Dermis blood vessel endothelial cell (primary cell): ENCODE results near the gene DCAF10. TPM values are rescaled to one million over a fixed set of nuclear protein-coding genes. Genes with fewer than 3 reads are reported as not detected.
"Not testable (repeated sequence)": the region's sequence is repeated elsewhere in the genome, so short reads cannot be mapped to it uniquely, and the experiment has no call there.

Experiments used
- DNase-seq: peaks from one replicate; pipeline ENCODE4 v3.0.0; 2010
- total RNA-seq: library from RNA; depleted of rRNA; stranded (reverse); fragments of >200 nt; gene quantifications from 2 replicates; pipeline ENCODE4 v1.2.3, GENCODE V29; 2014

The DCAF10 gene
- total RNA-seq, 1 donor from 2014 or later, result 22.8 TPM

DNA sequence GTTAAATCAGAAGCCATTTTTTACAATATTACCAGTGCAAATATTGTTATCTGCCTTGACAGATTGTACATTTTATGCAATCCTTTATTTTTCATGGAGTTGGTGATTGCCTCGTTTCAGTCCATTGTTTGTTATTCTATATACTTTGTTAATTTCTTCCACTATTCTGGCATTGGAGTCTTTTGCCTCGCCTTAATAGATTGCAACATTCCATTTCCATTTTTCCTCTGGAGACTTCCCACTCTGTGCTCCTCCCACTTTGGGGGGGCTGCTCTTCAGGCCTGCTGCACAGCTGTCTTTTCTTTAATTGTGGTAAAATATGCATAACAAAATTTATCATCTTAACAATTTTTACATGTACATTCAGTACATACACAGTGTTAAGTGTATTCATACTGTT is 4.4 kb upstream of the DCAF10 start:
- no peak for DNase-seq

DNA sequence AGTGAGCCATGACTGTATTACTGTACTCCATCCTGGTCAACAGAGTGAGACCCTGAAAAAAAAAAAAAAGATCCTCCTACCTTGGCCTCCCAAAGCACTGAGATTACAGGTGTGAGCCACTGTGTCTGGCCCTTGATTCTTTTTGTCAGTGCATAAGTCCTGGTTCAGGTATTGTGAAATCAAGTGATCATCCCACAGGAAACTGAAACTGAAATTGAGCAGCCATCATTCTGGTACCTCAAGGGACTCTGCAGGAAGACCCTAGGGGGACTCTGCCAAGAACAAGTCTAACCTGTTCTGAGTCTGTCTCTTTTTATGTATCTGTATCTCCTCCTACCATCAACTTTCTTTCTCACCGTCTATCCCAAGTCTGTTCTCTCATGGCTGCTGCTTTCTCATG is 1.9 kb upstream of the DCAF10 start:
- no peak for DNase-seq

DNA sequence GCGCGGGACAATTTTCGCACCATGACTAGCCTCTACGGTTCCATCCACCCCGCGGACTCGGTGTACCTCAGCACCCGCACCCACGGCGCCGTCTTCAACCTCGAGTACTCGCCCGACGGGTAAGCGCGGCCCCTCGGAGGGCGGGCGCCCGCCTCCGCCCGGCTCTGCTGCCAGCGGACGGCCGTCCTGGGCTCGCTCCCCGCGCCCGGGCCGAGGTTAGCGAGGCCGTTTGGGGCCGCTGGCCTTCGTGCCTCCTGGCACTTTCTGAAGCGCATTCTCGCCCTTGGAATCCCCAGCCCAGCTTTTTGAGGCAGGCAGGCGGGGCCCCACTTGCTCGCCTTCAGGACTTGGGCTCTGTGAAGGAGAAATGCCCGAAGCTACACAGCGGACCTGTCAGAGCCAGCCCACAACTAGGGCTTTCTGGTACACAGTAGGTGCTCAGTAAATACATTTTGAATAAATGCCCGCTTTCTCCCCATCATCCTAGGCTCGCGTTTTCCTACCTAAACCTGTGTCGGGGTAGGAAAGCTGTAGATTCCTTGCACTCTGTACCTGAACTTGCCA is 772 bp downstream of the DCAF10 start:
- peak; percentile 47 for DNase-seq

DNA sequence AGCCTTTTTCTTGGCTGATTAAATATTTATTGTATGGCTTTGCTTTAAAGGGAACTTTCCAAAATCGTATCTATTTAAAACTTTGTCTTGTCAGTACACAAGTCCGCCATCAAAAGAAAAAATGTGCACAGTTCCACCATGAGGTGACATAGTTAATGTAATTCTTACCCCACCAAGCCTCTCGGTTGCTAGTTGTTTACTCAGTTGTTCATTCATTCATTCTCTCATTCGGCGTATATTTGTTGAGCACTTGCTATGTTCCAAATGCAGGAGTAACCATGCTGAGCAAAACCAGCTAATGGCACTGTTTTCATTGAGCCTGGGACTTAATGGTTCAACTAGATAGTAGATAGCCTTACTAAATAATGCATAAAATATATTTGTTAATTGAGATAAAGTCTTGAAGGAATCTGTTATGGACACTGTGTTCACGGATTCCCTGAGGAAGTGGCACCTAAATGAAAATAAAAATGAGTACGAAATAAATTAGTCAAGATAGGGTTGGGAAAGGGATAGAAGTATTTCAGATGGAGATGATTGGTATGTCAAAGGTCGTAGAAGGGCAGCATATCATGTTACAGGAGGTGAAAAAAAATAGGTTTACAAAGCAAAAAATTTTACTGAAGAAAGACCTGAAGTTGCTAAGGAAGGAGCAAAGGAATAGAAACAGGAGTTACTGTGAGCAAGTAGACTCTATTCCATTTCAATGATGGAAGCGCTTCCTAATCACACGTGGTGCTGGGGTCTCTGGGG is 1.5 kb downstream of the DCAF10 start:
- DNase-seq, result peak; percentile 7

DNA sequence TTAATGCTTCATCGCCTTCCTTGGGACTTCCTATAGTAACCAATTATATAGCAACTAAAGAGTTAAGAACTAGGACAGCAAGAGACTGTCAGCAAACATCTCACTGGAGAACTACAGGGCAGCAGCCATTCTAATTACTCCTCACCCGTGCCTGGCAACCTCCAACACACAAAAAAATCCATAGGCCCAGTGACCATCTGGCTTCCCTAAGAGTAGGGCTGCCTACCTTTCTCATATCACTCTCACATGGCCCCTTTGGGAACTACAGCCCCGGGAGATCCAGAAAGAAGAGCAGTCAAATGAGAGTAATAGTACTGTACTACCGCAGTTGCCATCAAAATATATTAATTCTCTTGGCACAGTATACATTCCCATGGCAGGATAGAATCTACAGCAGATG is 5.7 kb downstream of the DCAF10 start:
- no peak for DNase-seq

- not testable (repeated sequence) for DNase-seq
These were observed 9.1 kb downstream of the DCAF10 start for GRCh38 chr9:37809676-37810075.

- DNase-seq, result no peak
These were observed 11.4 kb downstream of the DCAF10 start for GRCh38 chr9:37811906-37812476.

GRCh38 chr9:37812773-37813379 is 12.3 kb downstream of the DCAF10 start:
- DNase-seq, result no peak

DNA sequence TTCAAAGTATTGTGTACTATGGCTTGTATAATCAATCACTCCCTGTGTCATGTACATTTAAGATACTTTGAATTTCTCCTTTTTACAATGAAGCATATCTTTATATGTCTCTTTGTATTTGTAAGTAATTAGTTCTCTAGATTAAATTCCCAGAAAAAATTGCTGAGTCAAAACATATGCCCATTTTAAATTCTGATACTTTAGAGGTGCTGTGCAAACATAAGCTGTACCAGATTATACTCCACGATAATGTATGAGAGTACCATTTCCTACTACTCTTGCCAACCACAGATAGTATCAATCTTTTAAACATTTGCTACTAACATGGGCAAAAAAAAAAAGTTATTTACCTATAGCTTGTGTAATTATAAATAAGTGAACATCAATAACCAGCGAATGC is 18.3 kb downstream of the DCAF10 start:
- no peak for DNase-seq

DNA sequence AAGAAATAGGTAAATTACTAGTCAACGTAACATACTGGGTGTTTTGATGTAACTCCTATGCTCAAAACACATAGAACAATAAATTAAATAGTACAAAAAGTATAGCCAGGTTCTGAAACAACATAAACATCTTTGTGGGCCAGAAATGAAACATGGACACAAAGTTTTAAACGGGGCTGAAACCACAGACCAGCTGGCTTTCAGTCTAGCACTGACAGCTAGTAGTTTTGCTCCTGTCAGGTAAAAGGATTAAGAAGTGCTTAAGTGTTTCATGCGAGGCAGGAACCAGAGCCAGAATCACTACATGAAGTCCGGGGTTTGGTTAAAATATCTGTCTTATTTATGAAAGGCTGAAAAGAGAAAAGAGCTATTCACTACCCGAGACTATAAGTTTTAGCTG is 19.5 kb downstream of the DCAF10 start:
- DNase-seq, result no peak

DNA sequence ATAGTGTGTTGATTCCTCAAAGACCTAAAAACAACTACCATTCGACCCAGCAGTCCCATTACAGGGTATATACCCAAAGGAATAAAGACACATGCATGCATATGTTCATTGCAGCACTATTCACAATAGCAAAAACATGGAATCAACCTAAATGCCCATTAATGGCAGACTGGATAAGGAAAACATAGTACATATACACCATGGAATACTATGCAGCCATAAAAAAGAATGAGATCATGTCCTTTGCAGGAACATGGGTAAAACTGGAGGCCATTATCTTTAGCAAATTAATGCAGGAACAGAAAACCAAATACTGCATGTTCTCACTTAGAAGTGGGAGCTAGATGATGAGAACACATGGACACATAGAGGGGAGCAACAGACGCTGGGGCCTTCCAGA is 24.6 kb downstream of the DCAF10 start:
- not testable (repeated sequence) for DNase-seq

- DNase-seq, result no peak
These were observed 27.0 kb downstream of the DCAF10 start for GRCh38 chr9:37827483-37828165.

DNA sequence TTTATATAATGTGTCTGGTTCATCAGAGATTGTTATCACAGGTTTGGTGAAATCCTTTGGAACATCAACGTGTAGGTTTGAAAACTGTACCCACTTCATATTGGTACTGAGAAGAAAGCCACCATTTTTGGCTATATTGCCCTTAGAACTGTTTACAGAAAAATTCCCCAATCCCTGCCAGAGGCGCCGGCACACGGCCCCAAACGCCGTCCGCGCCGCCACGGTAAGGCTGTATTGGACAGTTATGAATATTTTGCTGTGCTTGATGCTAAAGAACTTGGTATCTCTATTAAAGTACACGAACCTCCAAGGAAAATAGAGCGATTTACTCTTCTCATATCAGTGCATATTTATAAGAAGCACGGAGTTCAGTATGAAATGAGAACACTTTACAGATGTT is 35.2 kb downstream of the DCAF10 start:
- DNase-seq, result no peak

DNA sequence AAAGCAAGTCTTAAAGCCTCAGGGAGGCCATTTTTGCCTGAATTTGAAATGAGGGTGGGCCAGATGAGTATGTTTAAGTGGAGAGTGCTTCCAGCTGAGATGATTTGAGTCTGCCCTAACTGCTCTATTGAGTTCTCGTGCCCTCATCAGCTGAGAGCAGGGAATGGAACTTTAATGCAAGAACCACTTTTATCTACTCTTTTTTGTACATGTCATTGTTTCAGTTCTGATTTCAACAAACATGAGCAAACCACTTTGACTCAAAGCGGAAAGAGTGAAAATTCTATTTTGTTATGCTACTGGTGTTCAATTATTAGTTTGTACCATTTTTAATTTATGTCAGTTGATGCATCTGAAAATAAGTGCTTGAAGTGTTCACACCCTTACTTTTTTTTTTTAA is 35.8 kb downstream of the DCAF10 start:
- no peak for DNase-seq

DNA sequence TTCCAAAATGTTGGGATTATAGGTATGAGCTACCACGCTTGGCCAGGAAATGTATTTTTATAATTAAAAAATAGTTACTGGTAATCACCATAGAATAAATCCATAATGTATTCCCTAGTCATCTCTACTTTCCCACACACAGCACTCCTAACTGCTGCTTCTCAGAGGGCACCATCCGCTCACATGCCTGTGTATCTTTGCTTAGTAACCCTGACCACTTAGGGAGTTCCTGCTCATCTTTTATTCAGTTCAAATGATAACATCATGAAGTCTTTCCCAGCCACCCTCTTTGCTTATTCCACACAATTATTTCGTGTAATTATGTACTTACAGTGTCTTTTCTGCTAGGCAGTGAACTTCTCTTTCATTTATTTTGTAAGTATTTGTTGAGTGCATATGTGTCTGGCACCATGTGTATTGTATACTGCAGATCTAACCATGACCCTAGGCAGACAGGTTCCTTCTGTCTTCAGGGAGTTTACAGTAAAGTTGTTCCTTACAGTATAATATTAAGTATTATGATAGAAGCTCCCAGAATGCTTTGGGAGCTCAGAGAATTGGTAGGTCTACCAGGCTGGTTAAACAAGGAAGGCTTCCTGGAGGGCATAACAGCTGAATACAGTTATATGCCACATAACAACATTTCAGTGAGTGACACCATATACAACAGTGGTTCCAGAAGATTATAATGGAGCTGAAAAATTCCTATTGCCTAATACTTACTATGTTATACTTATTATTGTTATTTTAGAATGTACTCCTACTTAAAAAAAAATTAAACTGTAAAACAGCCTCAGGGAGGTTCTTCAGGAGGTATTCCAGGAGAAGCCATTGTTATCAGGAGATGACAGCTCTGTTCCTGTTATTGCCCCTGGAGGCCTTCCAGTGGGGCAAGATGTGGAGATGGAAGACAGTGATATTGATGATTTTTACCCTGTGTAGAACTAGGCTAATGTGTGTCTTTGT is 39.2 kb downstream of the DCAF10 start:
- peak; percentile 31 for DNase-seq

DNA sequence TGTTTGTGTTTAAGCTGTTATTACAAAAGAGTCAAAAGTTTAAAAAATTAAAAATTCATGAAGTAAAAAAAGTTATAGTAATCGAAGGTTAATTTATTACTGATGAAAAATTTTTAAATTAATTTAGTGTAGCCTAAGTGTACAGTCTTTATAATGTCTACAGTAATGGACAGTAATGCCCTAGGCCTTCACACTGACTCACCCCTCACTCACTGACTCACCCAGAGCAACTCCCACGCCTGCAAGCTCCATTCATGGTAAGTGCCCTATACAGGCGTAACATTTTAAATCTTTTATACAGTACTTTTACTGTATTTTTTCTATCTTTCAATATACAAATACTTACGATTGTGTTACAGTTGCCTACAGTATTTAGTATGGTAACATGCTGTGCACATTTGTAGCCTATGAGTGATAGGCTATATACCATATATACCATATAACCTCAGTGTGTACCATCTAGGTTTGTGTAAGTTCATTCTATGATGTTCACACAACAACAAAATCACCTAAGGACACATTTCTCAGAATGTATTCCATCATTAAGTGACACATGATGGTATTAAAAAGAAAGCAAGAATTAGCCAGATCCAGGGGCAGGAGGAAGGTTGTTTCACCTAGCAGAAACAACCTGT is 40.1 kb downstream of the DCAF10 start:
- peak; percentile 72 for DNase-seq

GRCh38 chr9:37852222-37852621 is 51.6 kb downstream of the DCAF10 start:
- no peak for DNase-seq

DNA sequence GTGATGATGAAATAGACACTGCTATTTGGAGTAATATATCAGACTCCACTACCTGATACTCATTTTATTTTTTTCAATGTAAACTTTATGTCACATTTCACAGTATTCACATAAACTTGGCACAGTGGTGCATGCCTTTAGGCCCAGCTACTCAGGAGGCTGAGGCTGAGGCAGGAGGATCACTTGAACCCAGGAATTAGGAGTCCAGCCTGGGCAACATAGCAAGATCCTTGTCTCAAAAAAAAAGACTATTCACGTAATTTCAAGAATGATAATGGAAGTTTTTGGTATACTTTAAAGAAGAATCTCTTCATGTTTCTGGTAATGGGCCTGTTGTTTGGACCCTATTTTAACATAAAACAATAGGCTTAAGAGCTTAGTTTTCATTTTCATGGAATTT is 56.0 kb downstream of the DCAF10 start:
- no peak for DNase-seq

DNA sequence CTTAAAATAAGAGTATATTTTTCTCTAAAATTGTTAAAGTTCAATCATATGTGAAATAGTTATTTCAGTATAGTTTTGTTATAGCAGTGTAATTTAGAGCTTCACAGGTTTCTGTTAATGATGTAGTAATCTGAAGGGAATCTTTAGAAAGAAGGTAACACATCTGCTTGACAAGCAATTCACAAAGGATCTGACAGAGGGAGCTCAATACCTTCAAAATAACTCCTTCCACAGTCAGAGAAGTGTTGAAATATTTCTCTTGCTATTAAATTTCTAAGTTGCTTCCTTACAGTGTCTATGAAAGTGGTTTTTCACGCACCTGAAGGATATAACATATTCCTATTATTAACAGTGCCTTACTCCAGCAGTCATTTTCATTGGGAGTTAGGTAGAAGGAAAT is 58.4 kb downstream of the DCAF10 start:
- peak; percentile 26 for DNase-seq

- no peak for DNase-seq
These were observed 61.9 kb downstream of the DCAF10 start for GRCh38 chr9:37862530-37862929.

DNA sequence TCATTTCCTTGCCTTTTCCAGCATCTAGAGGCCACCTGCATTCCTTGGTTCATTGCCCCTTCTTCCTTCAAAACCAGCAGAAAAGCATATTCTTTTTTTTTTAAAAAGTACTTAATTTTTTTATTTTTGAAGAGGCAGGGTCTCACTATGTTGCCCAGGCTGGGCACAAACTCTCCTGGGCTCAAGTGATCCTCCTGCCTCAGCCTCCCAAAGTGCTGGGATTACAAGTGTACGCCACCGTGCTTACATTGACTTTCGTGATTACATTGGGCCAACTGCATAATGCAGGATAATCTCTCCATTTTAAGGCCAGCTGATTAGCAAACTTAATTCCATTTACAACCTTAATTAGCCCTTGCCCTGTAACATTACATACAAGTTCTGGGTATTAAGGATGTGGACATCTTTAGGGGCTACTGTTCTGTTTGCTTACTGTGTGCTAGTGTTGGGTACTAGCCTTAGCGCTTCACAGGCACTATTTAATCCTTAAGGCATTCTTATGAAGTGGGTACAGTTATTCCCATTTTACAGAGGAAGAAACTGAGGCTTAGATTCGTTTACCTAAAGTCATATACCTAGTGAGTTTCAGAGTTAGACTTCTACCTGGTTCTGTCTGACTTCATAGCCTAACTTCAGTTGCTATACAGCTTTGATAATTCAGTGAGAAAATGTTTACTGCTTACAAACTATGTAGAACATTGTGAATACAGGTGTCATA is 69.6 kb downstream of the DCAF10 start:
- no peak for DNase-seq
